HFF-Myc (cell line): ENCODE data around the gene LNPK.

Source experiments
- DNase-seq: peaks from one replicate; pipeline ENCODE4 v3.0.0-alpha.2; 2011; ENCODE audit warnings: low read depth; ENCODE audit errors: extremely low read depth
- H3K4me3 ChIP-seq: replicated peaks from 2 replicates; pipeline ENCODE4 v1.5.1; 2011; ENCODE audit warnings: low read depth, mild to moderate bottlenecking, control low read depth, low read length
- CTCF ChIP-seq: IDR thresholded peaks from 2 replicates; pipeline ENCODE4 v1.5.1; 2012; ENCODE audit warnings: mild to moderate bottlenecking, low read depth, low read length, control low read depth; ENCODE audit errors: missing control alignments

The LNPK gene

GRCh38 chr2:175955136-175955535 is 46.9 kb downstream of the LNPK start:
- DNase-seq: no peak
- H3K4me3 ChIP-seq: no peak overlapping the region
- TF ChIP-seq CTCF: no peak

DNA sequence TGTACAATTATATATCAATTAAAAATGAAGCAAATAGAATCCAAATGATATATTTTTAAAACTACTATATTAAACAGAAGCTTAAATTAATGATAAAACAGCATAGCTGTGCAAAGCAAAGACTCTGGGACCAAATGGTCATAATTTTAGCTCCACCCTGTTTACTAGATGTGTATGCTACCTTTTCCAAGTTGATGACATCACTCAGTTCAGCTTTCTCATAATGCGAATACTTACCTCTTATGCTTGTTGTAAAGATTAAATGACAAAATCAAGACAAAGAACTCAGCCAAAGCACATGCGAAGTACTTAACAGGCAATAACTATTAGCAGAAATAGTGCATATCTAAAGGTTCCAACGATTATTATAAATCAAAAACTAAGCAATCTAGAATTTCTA is 51.6 kb downstream of the LNPK start:
- H3K4me3 ChIP-seq: no peak overlapping the region
- TF ChIP-seq CTCF: no peak
- no peak for DNase-seq

- TF ChIP-seq CTCF: no peak
- H3K4me3 ChIP-seq: no peak overlapping the region
- DNase-seq: no peak
These were observed 53.9 kb downstream of the LNPK start for GRCh38 chr2:175948191-175948590.

GRCh38 chr2:175947073-175947472 is 55.0 kb downstream of the LNPK start:
- no peak for DNase-seq
- no peak overlapping the region for H3K4me3 ChIP-seq
- TF ChIP-seq CTCF: no peak

DNA sequence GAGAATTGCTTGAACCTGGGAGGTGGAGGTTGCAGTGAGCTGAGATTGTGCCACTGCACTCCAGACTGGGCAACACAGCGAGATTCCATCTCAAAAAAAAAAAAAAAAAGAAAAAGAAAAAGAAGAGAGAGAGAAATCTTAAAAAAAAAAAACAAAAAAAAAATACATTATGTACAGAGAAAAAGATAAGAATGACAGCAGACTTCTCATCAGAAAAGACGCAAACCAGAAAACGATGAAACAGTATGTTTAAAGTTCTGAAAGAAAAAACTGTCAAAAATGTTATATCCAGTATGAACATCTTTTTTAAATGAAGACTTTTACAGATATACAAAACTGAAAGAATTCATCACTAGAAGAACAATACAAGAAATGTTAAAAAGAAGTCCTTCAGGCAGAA is 60.4 kb downstream of the LNPK start:
- TF ChIP-seq CTCF: no peak
- no peak for DNase-seq
- H3K4me3 ChIP-seq: no peak overlapping the region

DNA sequence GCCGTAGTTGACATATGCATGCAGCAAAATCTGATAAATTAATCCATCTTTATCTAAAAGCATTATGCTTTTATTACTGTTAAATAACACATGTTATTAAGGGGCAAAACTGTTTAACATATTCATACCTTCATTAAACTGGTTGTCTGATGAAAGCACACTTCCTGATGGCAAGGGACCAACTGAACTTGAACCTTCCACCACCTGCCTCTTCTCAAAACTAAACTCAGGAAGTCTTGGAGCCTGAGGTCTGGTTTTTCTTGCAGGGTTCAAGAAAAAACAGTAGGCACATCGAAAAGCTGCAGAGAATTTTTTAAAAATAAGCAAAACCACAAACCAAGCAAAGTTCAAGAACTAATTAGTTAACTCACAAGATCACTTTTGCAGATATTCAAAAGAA is 64.9 kb downstream of the LNPK start:
- no peak for TF ChIP-seq CTCF
- no peak overlapping the region for H3K4me3 ChIP-seq
- DNase-seq: no peak

GRCh38 chr2:175935289-175936181 is 66.5 kb downstream of the LNPK start:
- no peak for TF ChIP-seq CTCF
- H3K4me3 ChIP-seq: no peak overlapping the region

More at GRCh38 chr2:175935289-175936181, 66.5 kb downstream of the LNPK start:
- DNase-seq: no peak
